ENCODE data around the gene SIK3. TPM values are rescaled to one million over a fixed set of nuclear protein-coding genes. Genes with fewer than 3 reads are reported as not detected.
A peak's percentile ranks its signal among the peaks of the same experiment; 100 is the strongest.

The SIK3 gene
- total and polyA plus RNA-seq, 2 experiments from 2014 or later, result 6.1 to 33.9 TPM

GRCh38 chr11:116980136-116980793 lies 118.0 kb downstream of the SIK3 start (continued):
- no peak for TF ChIP-seq CTCF (conservative IDR thresholded peaks at IDR 0.05; ENCODE audit: low read depth in 2 of 2)
- TF ChIP-seq EZH2phosphoT487 (IDR thresholded peaks at IDR 0.05; ENCODE audit: unreplicated experiment), result no peak
- TF ChIP-seq CREB1 (CRISPR knock-in tag; IDR thresholded peaks at IDR 0.05; ENCODE audit: low read depth), result no peak
- no peak for TF ChIP-seq JUNB (IDR thresholded peaks at IDR 0.05; ENCODE audit: unreplicated experiment)
- TF ChIP-seq ZNF114 (CRISPR knock-in tag; IDR thresholded peaks at IDR 0.05), result no peak
- TF ChIP-seq ZNF331 (CRISPR knock-in tag; IDR thresholded peaks at IDR 0.05; ENCODE audit: low read depth), result no peak

DNA sequence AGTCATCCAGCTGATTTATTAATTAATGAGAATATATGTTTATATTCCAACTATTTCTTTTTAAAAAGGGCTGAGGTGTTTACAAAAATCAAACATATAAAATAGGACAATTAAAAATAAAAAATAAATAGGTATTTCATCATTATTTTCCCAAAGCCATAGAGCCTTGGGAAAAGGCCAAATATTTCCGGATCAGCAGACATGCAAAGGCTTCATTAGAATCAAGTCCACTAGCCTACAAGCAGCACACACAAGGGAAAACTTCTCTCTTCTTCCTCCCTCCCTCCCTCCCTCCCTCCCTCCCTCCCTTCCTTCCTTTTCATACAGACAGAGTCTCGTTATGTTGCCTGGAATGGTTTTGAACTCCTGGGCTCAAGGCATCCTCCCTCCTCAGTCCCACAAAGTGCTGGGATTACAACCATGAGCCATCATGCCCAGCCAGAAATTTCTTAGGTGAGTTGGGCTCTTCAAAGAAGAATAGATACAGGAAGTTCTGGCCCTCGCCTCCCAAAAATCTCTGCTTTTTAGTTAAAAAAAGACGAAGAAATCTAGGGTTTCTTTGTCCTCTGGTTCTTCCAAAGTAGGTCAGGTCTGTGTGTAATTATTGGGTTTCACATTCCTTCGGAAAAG lies 121.2 kb downstream of the SIK3 start:
- peak overlapping the region; percentile 87 for H3K27ac Mint-ChIP-seq
- 0 out of 2 replicates have a peak overlapping the region, but pooled peaks have one; percentile 1 for H3K27ac ChIP-seq (ENCODE audit: low read depth)
- no peak for TF ChIP-seq ETS1 (IDR thresholded peaks at IDR 0.05)
- no peak for TF ChIP-seq CREB1 (CRISPR knock-in tag; IDR thresholded peaks at IDR 0.05; ENCODE audit: low read depth)
- TF ChIP-seq, protein P1, sequence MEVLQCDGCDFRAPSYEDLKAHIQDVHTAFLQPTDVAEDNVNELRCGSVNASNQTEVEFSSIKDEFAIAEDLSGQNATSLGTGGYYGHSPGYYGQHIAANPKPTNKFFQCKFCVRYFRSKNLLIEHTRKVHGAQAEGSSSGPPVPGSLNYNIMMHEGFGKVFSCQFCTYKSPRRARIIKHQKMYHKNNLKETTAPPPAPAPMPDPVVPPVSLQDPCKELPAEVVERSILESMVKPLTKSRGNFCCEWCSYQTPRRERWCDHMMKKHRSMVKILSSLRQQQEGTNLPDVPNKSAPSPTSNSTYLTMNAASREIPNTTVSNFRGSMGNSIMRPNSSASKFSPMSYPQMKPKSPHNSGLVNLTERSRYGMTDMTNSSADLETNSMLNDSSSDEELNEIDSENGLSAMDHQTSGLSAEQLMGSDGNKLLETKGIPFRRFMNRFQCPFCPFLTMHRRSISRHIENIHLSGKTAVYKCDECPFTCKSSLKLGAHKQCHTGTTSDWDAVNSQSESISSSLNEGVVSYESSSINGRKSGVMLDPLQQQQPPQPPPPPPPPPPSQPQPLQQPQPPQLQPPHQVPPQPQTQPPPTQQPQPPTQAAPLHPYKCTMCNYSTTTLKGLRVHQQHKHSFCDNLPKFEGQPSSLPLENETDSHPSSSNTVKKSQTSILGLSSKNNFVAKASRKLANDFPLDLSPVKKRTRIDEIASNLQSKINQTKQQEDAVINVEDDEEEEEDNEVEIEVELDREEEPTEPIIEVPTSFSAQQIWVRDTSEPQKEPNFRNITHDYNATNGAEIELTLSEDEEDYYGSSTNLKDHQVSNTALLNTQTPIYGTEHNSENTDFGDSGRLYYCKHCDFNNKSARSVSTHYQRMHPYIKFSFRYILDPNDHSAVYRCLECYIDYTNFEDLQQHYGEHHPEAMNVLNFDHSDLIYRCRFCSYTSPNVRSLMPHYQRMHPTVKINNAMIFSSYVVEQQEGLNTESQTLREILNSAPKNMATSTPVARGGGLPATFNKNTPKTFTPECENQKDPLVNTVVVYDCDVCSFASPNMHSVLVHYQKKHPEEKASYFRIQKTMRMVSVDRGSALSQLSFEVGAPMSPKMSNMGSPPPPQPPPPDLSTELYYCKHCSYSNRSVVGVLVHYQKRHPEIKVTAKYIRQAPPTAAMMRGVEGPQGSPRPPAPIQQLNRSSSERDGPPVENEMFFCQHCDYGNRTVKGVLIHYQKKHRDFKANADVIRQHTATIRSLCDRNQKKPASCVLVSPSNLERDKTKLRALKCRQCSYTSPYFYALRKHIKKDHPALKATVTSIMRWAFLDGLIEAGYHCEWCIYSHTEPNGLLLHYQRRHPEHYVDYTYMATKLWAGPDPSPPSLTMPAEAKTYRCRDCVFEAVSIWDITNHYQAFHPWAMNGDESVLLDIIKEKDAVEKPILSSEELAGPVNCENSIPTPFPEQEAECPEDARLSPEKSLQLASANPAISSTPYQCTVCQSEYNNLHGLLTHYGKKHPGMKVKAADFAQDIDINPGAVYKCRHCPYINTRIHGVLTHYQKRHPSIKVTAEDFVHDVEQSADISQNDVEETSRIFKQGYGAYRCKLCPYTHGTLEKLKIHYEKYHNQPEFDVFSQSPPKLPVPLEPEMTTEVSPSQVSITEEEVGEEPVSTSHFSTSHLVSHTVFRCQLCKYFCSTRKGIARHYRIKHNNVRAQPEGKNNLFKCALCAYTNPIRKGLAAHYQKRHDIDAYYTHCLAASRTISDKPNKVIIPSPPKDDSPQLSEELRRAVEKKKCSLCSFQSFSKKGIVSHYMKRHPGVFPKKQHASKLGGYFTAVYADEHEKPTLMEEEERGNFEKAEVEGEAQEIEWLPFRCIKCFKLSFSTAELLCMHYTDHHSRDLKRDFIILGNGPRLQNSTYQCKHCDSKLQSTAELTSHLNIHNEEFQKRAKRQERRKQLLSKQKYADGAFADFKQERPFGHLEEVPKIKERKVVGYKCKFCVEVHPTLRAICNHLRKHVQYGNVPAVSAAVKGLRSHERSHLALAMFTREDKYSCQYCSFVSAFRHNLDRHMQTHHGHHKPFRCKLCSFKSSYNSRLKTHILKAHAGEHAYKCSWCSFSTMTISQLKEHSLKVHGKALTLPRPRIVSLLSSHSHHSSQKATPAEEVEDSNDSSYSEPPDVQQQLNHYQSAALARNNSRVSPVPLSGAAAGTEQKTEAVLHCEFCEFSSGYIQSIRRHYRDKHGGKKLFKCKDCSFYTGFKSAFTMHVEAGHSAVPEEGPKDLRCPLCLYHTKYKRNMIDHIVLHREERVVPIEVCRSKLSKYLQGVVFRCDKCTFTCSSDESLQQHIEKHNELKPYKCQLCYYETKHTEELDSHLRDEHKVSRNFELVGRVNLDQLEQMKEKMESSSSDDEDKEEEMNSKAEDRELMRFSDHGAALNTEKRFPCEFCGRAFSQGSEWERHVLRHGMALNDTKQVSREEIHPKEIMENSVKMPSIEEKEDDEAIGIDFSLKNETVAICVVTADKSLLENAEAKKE (CRISPR knock-in tag; IDR thresholded peaks at IDR 0.05), result no peak
- TF ChIP-seq, protein P2, sequence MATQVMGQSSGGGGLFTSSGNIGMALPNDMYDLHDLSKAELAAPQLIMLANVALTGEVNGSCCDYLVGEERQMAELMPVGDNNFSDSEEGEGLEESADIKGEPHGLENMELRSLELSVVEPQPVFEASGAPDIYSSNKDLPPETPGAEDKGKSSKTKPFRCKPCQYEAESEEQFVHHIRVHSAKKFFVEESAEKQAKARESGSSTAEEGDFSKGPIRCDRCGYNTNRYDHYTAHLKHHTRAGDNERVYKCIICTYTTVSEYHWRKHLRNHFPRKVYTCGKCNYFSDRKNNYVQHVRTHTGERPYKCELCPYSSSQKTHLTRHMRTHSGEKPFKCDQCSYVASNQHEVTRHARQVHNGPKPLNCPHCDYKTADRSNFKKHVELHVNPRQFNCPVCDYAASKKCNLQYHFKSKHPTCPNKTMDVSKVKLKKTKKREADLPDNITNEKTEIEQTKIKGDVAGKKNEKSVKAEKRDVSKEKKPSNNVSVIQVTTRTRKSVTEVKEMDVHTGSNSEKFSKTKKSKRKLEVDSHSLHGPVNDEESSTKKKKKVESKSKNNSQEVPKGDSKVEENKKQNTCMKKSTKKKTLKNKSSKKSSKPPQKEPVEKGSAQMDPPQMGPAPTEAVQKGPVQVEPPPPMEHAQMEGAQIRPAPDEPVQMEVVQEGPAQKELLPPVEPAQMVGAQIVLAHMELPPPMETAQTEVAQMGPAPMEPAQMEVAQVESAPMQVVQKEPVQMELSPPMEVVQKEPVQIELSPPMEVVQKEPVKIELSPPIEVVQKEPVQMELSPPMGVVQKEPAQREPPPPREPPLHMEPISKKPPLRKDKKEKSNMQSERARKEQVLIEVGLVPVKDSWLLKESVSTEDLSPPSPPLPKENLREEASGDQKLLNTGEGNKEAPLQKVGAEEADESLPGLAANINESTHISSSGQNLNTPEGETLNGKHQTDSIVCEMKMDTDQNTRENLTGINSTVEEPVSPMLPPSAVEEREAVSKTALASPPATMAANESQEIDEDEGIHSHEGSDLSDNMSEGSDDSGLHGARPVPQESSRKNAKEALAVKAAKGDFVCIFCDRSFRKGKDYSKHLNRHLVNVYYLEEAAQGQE (IDR thresholded peaks at IDR 0.05; ENCODE audit: unreplicated experiment), result no peak
- no peak for TF ChIP-seq EZH2phosphoT487 (IDR thresholded peaks at IDR 0.05; ENCODE audit: unreplicated experiment)
- no peak for TF ChIP-seq POLR2AphosphoS5 (IDR thresholded peaks at IDR 0.05; ENCODE audit: low read depth)

More for the DNA sequence above, 121.2 kb downstream of the SIK3 start:
- Histone ChIP-seq H3K4me3 (no peak overlapping the region), H3K79me2 (replicated peaks; ENCODE audit: insufficient read depth) (peaks cover 43% of the 10 kb centered on the region; the same call in 1 of the 2 replicates), H4K20me1 (replicated peaks; ENCODE audit: insufficient read depth) (peaks cover 6% of the 10 kb centered on the region; the same call in 1 of the 2 replicates), H2AFZ (no peak overlapping the region), H3K4me1 (ENCODE audit: insufficient read depth) (peaks cover 10% of the 10 kb centered on the region), H3K4me2 (no peak overlapping the region), H3K36me3 (ENCODE audit: insufficient read depth) (no peaks in the 10 kb centered on the region), H3K9me2 (ENCODE audit: insufficient read depth) (no peaks in the 10 kb centered on the region), H3F3A (replicated peaks; ENCODE audit: low read depth) (no peaks in the 10 kb centered on the region), H3K27me3 (ENCODE audit: insufficient read depth) (no peaks in the 10 kb centered on the region)
- peak; percentile 73 for ATAC-seq
- peaks cover 27% of the 10 kb centered on the region; the same call in 2 of the 3 replicates for H3K4me1 Mint-ChIP-seq
- H3K4me3 Mint-ChIP-seq, result no peak overlapping the region
- DNase-seq (ENCODE audit: low spot score), result peak; percentile 54
- no peaks in the 10 kb centered on the region for H3K36me3 Mint-ChIP-seq (ENCODE audit: low read depth)
- H3K9me3 Mint-ChIP-seq, result no peaks in the 10 kb centered on the region
- peaks cover 4% of the 10 kb centered on the region for H3K27me3 Mint-ChIP-seq (ENCODE audit: insufficient read depth, low read depth, poor library complexity)

Data from GM23338 (cell line).